WERI-Rb-1 (cell line): ENCODE data around the gene GALNT9.

Experiments used
- DNase-seq: peaks from one replicate; pipeline ENCODE4 v3.0.0-alpha.2; 2020
- H3K27ac ChIP-seq: fragments of 250-450 bp; sonication (Bioruptor Pico); 2 replicates; pipeline ENCODE4 v1.5.1; 2020; ENCODE audit warnings: mild to moderate bottlenecking, moderate library complexity
- H3K27me3 ChIP-seq: fragments of 250-450 bp; sonication (Bioruptor Pico); 2 replicates; pipeline ENCODE4 v1.5.1; 2021; ENCODE audit warnings: mild to moderate bottlenecking, low read depth, moderate library complexity; ENCODE audit not compliant: insufficient read depth, severe bottlenecking
- H3K36me3 ChIP-seq: fragments of 250-450 bp; sonication (Bioruptor Pico); 2 replicates; pipeline ENCODE4 v1.5.1; 2020; ENCODE audit warnings: mild to moderate bottlenecking, moderate library complexity
- H3K4me3 ChIP-seq: 2 replicates; pipeline ENCODE4 v1.5.1; 2011; ENCODE audit warnings: low read depth, mild to moderate bottlenecking, control low read depth, low read length
- H3K9me3 ChIP-seq: fragments of 250-450 bp; sonication (Bioruptor Pico); 2 replicates; pipeline ENCODE4 v1.5.1; 2021; ENCODE audit warnings: mild to moderate bottlenecking, moderate library complexity; ENCODE audit not compliant: severe bottlenecking
- TF ChIP-seq, protein P1 (sequence below): IDR thresholded peaks from 2 replicates; pipeline ENCODE4 v1.5.1; 2011; ENCODE audit warnings: low read depth, mild to moderate bottlenecking, control low read depth, inconsistent platforms, low read length

Gene GALNT9

DNA sequence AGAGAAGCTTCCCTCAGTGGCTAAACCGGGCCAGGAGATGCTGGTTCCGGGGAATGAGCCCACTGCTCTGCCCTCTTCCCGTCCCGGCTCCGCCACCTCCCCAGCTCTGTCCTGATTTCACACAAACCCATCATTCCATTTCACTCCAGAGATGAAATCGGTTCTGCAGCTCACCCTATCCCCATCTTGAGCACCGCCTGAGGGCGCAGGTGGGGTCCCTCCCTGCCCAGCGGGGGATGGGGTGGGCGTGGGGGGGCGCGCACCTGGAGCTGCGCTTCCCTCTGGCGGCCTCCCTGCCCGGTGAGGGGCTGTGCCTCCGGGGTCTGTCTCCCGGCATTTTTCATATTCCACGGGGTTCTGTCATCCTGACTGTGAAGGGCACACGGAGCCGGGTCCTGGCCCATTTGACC, 140.5 kb downstream of the GALNT9 start:
- TF ChIP-seq, protein P1, sequence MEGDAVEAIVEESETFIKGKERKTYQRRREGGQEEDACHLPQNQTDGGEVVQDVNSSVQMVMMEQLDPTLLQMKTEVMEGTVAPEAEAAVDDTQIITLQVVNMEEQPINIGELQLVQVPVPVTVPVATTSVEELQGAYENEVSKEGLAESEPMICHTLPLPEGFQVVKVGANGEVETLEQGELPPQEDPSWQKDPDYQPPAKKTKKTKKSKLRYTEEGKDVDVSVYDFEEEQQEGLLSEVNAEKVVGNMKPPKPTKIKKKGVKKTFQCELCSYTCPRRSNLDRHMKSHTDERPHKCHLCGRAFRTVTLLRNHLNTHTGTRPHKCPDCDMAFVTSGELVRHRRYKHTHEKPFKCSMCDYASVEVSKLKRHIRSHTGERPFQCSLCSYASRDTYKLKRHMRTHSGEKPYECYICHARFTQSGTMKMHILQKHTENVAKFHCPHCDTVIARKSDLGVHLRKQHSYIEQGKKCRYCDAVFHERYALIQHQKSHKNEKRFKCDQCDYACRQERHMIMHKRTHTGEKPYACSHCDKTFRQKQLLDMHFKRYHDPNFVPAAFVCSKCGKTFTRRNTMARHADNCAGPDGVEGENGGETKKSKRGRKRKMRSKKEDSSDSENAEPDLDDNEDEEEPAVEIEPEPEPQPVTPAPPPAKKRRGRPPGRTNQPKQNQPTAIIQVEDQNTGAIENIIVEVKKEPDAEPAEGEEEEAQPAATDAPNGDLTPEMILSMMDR = no peak
- Histone ChIP-seq H3K9me3 (peaks cover under 1% of the 10 kb centered on the region), H3K27me3 (no peaks in the 10 kb centered on the region), H3K27ac (peak overlapping the region; percentile 68; the same call in 1 of the 2 replicates), H3K4me3 (peak overlapping the region; percentile 56), H3K36me3 (no peaks in the 10 kb centered on the region)
- no peak for DNase-seq

DNA sequence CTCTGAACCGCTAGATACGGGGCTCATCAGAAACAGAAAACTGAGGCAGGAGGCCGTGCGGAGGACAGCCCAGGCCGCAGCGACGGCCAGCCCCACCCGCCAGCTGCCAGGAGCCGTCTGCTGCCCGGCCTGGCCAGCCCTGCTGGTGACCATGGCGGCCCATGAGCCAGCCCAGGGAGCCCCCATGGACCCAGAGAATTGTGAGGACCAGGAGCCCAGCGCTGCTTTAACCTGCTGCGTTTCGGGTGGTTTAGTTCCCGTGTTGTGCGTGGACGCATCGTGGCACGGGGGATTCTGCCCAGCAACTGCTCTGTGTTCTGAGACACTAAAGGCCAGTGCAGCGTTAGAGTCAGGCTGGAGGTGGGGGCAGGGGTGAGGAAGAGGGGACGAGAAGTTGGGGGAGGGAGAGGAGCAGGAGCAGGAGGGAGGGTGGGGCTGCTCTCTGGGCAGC, 140.9 kb downstream of the GALNT9 start:
- no peak overlapping the region for H3K4me3 ChIP-seq
- no peak for DNase-seq
- H3K9me3 ChIP-seq = no peaks in the 10 kb centered on the region
- H3K27me3 ChIP-seq = no peaks in the 10 kb centered on the region
- H3K27ac ChIP-seq = no peak overlapping the region
- no peaks in the 10 kb centered on the region for H3K36me3 ChIP-seq
- TF ChIP-seq, protein P1 = no peak

DNA sequence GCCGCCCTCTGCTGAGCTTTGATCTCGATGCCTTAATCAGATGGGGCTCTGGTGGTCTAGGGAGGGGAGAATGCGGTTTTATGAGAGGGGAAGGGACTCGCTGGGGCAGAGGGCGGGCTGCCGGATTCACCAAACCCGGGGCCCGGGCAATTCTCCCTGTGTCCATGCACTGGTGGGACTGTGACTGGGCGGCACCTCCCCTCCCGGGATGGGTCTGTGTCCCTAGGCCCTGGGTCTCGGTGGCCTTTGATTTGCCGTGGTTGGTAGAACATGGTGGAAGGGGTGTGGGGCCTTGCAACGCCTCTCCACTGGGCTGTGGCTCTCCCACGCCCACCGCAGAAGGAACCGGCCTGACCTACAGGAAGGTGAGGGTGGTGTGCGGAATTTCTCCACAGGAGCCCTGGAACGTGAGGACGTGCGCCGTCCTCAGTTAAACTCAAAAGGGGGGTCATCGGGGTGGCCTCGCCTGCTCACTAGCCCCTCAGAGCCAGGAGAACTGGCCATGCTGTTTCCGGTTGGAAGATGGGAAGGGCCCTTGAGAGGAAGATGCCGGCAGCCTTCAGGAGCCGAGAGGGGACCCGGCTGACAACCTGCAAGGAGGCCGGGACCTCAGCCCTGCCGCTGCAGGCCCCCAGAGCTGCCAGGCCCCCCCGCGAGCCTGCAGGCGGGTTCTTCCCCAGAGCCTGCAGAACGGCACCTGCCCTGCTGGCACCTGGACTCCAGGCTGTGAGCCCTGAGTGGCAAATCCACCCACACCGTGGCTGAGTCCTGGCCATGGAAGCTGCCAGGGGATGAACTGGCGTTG, 141.5 kb downstream of the GALNT9 start:
- Histone ChIP-seq H3K27me3 (no peaks in the 10 kb centered on the region), H3K9me3 (no peaks in the 10 kb centered on the region), H3K27ac (no peak overlapping the region), H3K36me3 (no peaks in the 10 kb centered on the region), H3K4me3 (no peak overlapping the region)
- TF ChIP-seq, protein P1 = no peak
- no peak for DNase-seq

DNA sequence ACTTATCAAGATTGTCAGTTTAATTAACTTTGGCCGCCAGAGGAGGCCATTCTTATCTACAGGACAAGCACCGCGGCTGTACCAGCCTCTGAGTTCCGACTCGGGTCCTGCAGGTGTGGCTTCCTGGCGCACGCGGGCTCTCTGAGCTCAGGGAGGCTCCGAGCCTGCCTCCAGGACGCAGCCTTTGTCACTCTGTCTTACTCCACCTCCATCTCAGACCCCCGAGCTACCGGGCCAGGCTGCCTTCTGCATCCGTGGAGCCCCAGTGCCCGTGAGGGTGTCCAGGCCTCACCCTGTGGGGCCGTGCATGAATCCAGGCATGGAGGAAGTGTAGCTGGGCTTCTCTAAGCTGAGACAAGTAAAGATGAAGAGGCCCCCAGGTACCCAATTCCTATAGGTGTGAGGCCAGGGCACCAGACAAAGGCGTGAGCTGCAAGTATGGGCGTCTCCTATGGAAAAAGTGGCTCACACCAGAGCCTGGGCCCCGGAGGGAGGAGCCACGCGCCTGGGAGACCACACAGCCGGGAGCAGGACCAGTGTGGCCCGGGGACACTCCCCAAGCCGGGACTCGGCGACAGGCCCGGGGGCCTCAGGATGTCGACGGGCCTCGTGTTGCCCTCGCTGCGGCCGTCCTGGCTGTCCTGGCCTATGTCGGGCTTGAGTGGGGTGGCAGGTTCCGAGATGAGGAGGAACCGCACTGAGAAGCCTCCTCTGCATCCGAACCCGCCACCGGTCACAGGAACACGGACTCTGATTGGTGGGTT, 142.3 kb downstream of the GALNT9 start:
- TF ChIP-seq, protein P1 = no peak
- Histone ChIP-seq H3K36me3 (no peaks in the 10 kb centered on the region), H3K9me3 (no peaks in the 10 kb centered on the region), H3K4me3 (no peak overlapping the region), H3K27ac (no peak overlapping the region), H3K27me3 (no peaks in the 10 kb centered on the region)
- DNase-seq = no peak

DNA sequence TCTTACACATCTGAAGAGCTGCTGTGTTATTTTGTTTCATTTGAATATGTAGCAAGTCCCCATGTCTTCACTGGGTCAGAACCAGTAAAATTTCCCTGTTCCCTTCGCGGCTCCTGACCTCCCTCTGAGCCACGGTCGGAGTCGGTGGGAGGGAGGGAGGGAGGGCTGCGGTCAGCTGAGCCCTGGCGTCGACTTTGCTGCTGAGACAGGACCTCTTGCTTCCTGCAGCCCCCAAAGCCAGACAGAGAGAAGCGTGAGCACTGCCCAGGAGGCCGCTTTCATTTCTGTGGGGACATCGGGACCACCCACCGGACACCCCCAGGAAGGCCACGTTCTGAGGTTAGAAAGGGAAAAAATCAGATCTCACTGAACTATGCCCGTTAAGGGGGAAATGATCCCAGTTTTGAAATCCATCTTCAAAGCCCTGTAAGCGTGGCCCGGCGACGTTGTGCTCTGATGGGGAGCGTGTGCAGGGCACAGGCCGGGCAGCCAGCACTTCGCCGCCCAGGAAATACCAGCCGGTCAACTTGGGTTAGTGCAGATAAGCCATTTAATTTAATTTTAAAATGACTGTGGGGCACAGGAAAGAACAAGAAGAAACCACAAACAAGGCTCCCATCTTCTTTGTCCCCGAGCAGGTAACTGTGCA, 143.1 kb downstream of the GALNT9 start:
- no peak overlapping the region for H3K4me3 ChIP-seq
- TF ChIP-seq, protein P1 = no peak
- H3K27ac ChIP-seq = no peak overlapping the region
- H3K9me3 ChIP-seq = no peaks in the 10 kb centered on the region
- H3K27me3 ChIP-seq = no peaks in the 10 kb centered on the region
- DNase-seq = no peak
- no peaks in the 10 kb centered on the region for H3K36me3 ChIP-seq
